Fibroblast of lung (primary cell): ENCODE data around the gene CHP2. TPM values are rescaled to one million over a fixed set of nuclear protein-coding genes. Genes with fewer than 3 reads are reported as not detected.

Experiments
- DNase-seq, 2 donors: peaks; one replicate each; pipeline versions ENCODE4 v3.0.0 to v3.0.0-alpha.2; 2010; ENCODE audit warnings: low read depth in 2 of 2
- H2AFZ ChIP-seq: 2 replicates; pipeline ENCODE4 v1.5.1; 2012; ENCODE audit warnings: low read length, control low read depth, inconsistent platforms
- H3K27ac ChIP-seq: 2 replicates; pipeline ENCODE4 v1.5.1; 2011; ENCODE audit warnings: low read length, control low read depth; ENCODE audit not compliant: insufficient read depth
- H3K27me3 ChIP-seq: 2 replicates; pipeline ENCODE4 v1.5.1; 2011; ENCODE audit warnings: mild to moderate bottlenecking, low read length; ENCODE audit not compliant: control insufficient read depth, insufficient read depth
- H3K36me3 ChIP-seq: 2 replicates; pipeline ENCODE4 v1.5.1; 2011; ENCODE audit warnings: low read length; ENCODE audit not compliant: control insufficient read depth, insufficient read depth
- H3K4me1 ChIP-seq: 2 replicates; pipeline ENCODE4 v1.5.1; 2011; ENCODE audit warnings: low read length; ENCODE audit not compliant: control insufficient read depth, insufficient read depth; ENCODE audit errors: extremely low read depth
- H3K4me2 ChIP-seq: 2 replicates; pipeline ENCODE4 v1.5.1; 2011; ENCODE audit warnings: low read length, control low read depth; ENCODE audit not compliant: insufficient read depth; ENCODE audit errors: extremely low read depth
- H3K4me3 ChIP-seq, 4 experiments: fragments of 200-600 bp in 1 of 4; sonication (generic) in 1 of 4; replicated peaks in 1 of 4; 2 replicates each; pipeline ENCODE4 v1.5.1; 2011 to 2016; ENCODE audit warnings: low read length in 4 of 4, low read depth in 3 of 4, mild to moderate bottlenecking in 3 of 4, control low read depth in 2 of 4, inconsistent platforms in 1 of 4, mixed read lengths in 1 of 4; ENCODE audit not compliant: insufficient read depth in 1 of 4; ENCODE audit errors: control extremely low read depth in 1 of 4
- H3K79me2 ChIP-seq: 2 replicates; pipeline ENCODE4 v1.5.1; 2012; ENCODE audit warnings: mild to moderate bottlenecking, low read length, inconsistent platforms; ENCODE audit not compliant: control insufficient read depth, insufficient read depth
- H3K9ac ChIP-seq: 2 replicates; pipeline ENCODE4 v1.5.1; 2011; ENCODE audit warnings: mild to moderate bottlenecking, low read length, control low read depth; ENCODE audit not compliant: insufficient read depth
- H3K9me3 ChIP-seq: 2 replicates; pipeline ENCODE4 v1.5.1; 2012; ENCODE audit warnings: low read depth, low read length; ENCODE audit not compliant: control insufficient read depth, insufficient read depth
- H4K20me1 ChIP-seq: 2 replicates; pipeline ENCODE4 v1.5.1; 2011; ENCODE audit warnings: low read length; ENCODE audit not compliant: control insufficient read depth, insufficient read depth; ENCODE audit errors: extremely low read depth
- EZH2 ChIP-seq: IDR thresholded peaks from 2 replicates; pipeline ENCODE4 v1.5.1; 2012; ENCODE audit warnings: low read length, control low read depth, mild to moderate bottlenecking; ENCODE audit errors: missing control alignments
- polyA plus RNA-seq, 2 donors: library from polyadenylated mRNA; depleted of rRNA in 1 of 2; stranded (reverse) in 1 of 2; unstranded in 1 of 2; fragments of >200 nt; gene quantifications; 2 replicates each; pipeline ENCODE4 v1.2.1, GENCODE V29; 2011 to 2012; ENCODE audit warnings: missing spikeins in 1 of 2
- total RNA-seq: library from RNA; depleted of rRNA; stranded (reverse); fragments of >200 nt; gene quantifications from 2 replicates; pipeline ENCODE4 v1.2.1, GENCODE V29; 2014
- TF ChIP-seq, protein P1 (sequence below), 2 donors: IDR thresholded peaks in 1 of 2; conservative IDR thresholded peaks in 1 of 2; 1 replicate in 1 of 2; 2 replicates in 1 of 2; pipeline ENCODE4 v1.5.1; 2011 to 2012; ENCODE audit warnings: low read length in 2 of 2, control low read depth in 1 of 2, inconsistent platforms in 1 of 2, low read depth in 1 of 2, mild to moderate bottlenecking in 1 of 2

CHP2 gene
- total and polyA plus RNA-seq, 2 donors (not counting 1 experiment from before 2014, with no cell fraction given) = not detected

- no peak overlapping the region for H3K4me3 ChIP-seq
- H3K9me3 ChIP-seq = no peaks in the 10 kb centered on the region
- no peak overlapping the region for H3K4me2 ChIP-seq
- no peaks in the 10 kb centered on the region for H3K36me3 ChIP-seq
- no peaks in the 10 kb centered on the region for H3K4me1 ChIP-seq
- H2AFZ ChIP-seq = no peak overlapping the region
- H3K79me2 ChIP-seq = no peaks in the 10 kb centered on the region
- H3K27me3 ChIP-seq = peaks cover 16% of the 10 kb centered on the region
- no peaks in the 10 kb centered on the region for H4K20me1 ChIP-seq
- no peak for DNase-seq
- no peak overlapping the region for H3K27ac ChIP-seq
- no peak overlapping the region for H3K9ac ChIP-seq
- no peak for TF ChIP-seq EZH2
- TF ChIP-seq, protein P1, sequence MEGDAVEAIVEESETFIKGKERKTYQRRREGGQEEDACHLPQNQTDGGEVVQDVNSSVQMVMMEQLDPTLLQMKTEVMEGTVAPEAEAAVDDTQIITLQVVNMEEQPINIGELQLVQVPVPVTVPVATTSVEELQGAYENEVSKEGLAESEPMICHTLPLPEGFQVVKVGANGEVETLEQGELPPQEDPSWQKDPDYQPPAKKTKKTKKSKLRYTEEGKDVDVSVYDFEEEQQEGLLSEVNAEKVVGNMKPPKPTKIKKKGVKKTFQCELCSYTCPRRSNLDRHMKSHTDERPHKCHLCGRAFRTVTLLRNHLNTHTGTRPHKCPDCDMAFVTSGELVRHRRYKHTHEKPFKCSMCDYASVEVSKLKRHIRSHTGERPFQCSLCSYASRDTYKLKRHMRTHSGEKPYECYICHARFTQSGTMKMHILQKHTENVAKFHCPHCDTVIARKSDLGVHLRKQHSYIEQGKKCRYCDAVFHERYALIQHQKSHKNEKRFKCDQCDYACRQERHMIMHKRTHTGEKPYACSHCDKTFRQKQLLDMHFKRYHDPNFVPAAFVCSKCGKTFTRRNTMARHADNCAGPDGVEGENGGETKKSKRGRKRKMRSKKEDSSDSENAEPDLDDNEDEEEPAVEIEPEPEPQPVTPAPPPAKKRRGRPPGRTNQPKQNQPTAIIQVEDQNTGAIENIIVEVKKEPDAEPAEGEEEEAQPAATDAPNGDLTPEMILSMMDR (conservative IDR thresholded peaks at IDR 0.05 in 1 of 2, IDR thresholded peaks at IDR 0.05 in 1 of 2; ENCODE audit: low read depth in 1 of 2, low read length in 2 of 2) = no peak
Measured at GRCh38 chr16:23709536-23709935, 45.3 kb upstream of the CHP2 start.

DNA sequence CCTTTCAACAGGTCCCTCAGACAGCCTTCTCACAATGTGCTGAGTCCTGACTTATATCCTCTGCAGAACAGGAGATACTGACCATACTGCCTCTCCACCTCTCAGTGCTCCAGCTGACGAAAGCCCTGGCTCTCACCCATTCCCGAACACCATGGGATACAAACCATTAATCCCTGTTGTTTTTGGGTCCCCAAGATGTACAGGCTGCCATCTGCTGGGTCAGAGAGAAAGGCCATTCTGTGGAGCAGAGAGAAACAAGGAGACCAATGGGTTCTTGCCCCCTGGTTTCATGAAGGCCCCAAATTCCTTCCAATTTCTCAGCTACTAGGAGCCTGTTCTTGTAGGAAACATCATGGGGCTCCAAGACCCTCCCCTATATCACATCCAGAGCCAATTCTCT lies 44.8 kb upstream of the CHP2 start:
- DNase-seq = no peak
- no peaks in the 10 kb centered on the region for H4K20me1 ChIP-seq
- no peaks in the 10 kb centered on the region for H3K79me2 ChIP-seq
- no peak overlapping the region for H3K4me3 ChIP-seq
- no peaks in the 10 kb centered on the region for H3K36me3 ChIP-seq
- no peak overlapping the region for H3K27ac ChIP-seq
- H2AFZ ChIP-seq = no peak overlapping the region
- H3K4me1 ChIP-seq = no peaks in the 10 kb centered on the region
- no peaks in the 10 kb centered on the region for H3K9me3 ChIP-seq
- H3K27me3 ChIP-seq = peaks cover 16% of the 10 kb centered on the region
- H3K4me2 ChIP-seq = no peak overlapping the region
- TF ChIP-seq, protein P1 (conservative IDR thresholded peaks at IDR 0.05 in 1 of 2, IDR thresholded peaks at IDR 0.05 in 1 of 2; ENCODE audit: low read depth in 1 of 2, low read length in 2 of 2) = no peak
- no peak for TF ChIP-seq EZH2
- H3K9ac ChIP-seq = no peak overlapping the region

DNA sequence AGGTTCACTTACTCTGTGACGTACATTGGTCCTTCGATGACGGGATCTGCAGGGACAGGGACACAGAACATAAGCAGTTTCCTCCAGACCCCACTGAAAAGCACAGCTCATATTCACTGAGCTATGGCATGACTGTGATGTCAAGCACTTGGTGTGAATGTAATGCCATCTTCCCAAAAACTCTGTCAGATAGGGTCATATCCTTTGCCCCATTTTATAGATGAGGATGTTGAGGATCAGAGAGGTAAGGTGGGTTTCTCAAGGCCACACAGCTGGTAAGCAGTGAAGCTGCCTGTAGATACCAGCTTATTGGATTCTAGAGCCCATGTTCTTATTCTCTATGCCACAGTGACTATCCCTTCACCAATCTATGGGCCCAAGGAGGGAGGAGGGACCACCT lies 44.3 kb upstream of the CHP2 start:
- Histone ChIP-seq H3K36me3 (no peaks in the 10 kb centered on the region), H3K4me3 (no peak overlapping the region), H3K79me2 (no peaks in the 10 kb centered on the region), H4K20me1 (no peaks in the 10 kb centered on the region), H3K9ac (no peak overlapping the region), H3K4me1 (no peaks in the 10 kb centered on the region), H3K27me3 (peaks cover 16% of the 10 kb centered on the region), H2AFZ (no peak overlapping the region), H3K27ac (no peak overlapping the region), H3K9me3 (no peaks in the 10 kb centered on the region), H3K4me2 (no peak overlapping the region)
- DNase-seq = no peak
- TF ChIP-seq, protein P1 (conservative IDR thresholded peaks at IDR 0.05 in 1 of 2, IDR thresholded peaks at IDR 0.05 in 1 of 2; ENCODE audit: low read depth in 1 of 2, low read length in 2 of 2) = no peak
- no peak for TF ChIP-seq EZH2
